Fibroblast of peridontal ligament (primary cell): ENCODE results near the gene AGAP1.
"Not testable (repeated sequence)": the region's sequence is repeated elsewhere in the genome, so short reads cannot be mapped to it uniquely, and the experiment has no call there.

ENCODE experiments used
- DNase-seq: peaks from one replicate; pipeline ENCODE4 v3.0.0-alpha.2; 2010; ENCODE audit errors: extremely low read depth

Gene AGAP1

DNA sequence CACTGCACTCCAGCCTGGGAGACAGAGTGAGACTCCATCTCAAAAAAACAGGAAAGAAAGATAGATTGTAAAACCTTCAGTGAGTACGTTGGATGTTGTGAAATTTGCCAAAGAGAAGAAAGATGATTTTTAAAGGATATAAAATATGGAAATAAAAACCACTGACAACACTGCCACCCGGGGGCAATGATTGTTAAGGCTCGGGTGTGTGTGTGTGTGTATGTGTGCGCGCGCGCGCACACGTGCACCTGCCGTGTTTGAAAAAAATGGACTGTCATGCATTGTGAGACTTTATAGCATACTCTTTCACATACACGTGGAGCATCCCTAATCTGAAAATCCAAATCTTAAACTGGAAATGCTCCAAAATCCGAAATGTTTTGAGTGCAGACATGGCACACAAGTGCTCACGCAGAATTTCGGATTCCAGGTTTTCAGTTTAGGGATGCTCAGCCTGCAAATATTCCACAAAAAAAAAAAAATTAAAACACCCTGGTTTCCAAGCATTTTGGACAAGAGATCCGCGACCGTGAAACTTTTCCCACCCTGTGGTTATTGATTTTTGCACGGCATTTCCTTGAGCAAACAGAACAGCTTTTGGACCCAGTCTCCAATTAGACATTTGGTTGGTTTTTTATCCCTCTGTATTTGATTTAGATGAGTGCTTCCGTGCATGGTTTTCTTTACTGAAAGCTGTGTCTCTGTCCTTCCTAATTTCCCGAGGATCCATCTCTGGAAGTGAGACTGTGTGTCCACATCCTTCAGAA is 269.2 kb downstream of the AGAP1 start:
- no peak for DNase-seq

DNA sequence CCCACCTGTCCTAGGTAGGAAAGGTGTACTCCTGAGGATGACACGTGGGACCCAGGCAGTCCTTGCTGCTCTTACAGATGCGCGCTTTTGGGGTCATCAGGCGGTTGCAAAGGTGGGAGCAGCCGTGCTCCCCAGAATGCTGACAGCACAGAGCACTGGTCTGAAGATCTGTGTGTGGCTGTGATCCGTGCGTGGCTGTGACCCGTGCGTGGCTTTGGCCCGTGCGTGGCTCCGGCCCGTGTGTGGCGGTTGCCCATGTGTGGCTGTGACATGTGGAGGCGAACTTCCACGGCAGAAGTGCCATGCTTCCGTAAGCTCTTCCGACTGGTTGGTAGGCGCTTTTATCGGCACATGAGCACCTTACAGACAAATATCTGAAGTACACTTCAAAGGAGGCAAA is 270.0 kb downstream of the AGAP1 start:
- no peak for DNase-seq

DNA sequence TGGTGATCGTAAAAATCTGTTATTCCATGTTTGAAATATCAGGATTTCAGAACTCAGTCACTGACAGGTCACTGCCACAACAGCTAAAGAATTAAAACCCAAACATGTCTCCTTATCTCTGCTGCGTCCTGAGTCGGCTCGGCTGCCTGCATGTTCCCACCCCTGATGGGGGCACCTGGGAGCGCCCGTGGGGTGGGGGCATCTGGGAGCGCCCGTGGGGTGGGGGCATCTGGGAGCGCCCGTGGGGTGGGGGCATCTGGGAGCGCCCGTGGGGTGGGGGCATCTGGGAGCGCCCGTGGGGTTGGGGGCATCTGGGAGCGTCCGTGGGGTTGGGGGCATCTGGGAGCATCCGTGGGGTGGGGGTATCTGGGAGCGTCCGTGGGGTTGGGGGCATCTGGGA is 270.6 kb downstream of the AGAP1 start:
- not testable (repeated sequence) for DNase-seq

DNA sequence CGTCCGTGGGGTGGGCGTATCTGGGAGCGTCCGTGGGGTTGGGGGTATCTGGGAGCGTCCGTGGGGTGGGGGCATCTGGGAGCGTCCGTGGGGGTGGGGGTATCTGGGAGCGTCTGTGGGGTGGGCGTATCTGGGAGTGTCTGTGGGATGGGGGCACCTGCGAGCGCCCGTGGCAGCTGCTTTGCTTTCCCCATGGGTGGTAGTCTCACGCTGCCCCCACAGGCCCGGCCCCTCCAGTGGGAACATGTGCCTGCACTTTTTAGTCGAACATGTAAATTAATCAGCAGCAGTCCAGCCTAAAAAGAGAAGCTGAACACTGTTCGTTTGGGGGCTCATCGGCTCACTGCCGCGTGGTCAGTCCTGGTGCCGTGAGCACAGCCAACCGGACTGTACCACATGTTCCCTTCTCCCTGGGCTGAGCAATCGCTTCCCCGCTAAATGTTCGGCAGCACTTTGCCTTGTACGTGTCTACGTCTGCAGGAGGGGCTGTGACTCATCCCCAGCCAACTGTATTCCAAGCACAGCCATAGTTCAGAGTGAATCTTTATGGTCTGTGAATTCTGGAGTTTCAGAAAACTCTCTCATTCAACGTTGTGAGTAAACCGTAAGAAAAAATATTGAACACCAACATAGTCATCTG is 271.5 kb downstream of the AGAP1 start:
- peak; percentile 27 for DNase-seq

DNA sequence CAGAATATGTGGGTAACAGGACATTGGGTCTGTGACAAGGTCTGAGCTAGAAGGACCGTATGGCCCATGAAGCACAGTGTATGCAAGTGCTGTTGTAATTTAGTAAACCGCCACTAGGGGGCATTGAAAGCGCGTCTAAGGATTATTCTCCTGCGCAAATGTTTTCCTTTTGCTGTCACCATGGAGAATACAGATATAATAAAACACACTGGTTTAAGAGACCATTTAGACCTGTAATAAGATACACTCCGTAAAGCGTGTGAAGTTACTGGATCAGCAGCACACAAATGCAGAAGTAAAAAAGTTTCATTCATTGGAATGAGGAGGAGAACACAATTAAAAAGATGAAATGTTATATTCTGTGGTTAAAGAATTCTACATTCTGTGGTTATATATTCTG is 272.4 kb downstream of the AGAP1 start:
- DNase-seq, result peak; percentile 91

DNA sequence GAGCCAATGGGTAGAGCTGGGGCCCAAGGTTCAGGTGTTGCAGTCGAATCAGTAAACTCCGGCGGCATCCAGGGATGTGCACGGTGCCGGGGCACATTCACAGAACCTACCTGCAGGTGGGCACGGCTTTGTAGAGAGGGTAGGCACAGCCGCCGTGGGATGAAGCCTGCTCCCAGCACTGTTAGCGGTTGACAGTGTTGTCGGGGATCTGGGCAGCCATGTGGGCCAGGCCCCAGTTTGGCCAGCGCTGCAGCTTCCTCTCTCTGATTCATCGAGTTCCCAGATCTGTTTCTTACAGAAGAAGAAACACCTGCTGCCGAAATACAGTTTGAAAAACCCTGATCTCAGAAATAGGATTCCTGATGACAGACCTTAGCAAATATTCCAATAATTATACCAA is 274.8 kb downstream of the AGAP1 start:
- no peak for DNase-seq

DNA sequence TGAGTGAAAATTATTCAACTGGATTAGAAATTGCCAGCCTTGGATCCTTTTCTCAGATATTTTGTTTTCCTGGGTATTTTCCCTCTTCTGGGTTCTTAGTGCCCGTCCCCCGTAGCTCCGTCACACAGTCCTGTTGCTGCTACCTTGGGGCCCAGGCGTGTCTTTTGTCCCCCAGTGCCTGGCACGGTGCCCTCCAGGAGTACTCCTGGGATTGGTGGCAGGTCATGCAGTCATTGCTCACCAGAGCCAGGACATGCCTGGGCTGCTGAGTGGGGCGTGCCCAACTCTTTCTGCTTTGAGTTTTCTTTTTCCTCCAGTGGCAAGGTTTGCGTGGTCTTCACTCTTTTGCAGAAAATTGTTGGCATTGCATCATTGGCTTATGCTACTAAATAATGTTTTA is 275.2 kb downstream of the AGAP1 start:
- DNase-seq, result no peak

DNA sequence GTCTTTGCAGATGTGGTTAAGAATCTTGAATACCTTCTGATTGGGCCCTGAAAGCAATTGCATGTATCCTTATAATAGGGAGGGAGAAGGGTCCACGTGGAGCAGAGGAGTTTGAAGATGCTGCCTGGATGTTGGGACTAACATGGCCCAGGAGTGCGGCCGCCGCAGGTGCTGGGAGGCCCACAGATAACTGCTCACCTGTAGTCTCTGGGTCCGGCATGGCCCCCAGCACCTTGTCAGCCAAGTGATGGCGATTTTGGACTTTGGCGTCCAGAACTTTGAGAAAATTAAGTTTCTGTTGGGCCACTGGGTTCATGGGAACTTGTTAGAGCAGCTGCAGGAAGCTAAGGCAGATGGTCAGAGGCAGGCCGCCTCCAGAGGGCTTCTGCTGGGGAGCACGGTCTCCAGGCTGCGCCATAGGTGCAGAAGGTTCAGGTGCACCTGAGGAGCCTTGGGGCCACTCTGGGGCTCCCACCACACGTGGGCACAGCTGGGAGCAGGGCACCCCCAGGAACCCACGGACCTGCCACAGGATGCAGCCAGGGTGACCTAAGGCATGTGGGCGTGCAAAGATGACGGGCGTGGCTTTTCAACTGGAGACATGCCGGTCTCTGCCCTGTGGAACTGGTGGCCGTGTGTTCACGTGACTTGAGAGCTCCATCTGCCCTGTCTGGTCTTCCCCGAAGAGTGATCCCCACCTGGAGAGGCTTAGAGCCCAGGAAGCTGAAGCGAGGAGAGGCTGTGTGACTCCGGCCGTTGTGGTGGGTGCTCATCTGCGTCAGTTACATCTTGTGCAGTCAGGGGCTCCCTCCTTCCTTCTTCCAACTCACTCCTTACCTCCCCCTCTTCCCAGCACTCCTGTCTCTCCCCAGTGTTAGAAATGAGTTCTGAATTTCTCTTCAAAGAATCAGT is 277.3 kb downstream of the AGAP1 start:
- no peak for DNase-seq

DNA sequence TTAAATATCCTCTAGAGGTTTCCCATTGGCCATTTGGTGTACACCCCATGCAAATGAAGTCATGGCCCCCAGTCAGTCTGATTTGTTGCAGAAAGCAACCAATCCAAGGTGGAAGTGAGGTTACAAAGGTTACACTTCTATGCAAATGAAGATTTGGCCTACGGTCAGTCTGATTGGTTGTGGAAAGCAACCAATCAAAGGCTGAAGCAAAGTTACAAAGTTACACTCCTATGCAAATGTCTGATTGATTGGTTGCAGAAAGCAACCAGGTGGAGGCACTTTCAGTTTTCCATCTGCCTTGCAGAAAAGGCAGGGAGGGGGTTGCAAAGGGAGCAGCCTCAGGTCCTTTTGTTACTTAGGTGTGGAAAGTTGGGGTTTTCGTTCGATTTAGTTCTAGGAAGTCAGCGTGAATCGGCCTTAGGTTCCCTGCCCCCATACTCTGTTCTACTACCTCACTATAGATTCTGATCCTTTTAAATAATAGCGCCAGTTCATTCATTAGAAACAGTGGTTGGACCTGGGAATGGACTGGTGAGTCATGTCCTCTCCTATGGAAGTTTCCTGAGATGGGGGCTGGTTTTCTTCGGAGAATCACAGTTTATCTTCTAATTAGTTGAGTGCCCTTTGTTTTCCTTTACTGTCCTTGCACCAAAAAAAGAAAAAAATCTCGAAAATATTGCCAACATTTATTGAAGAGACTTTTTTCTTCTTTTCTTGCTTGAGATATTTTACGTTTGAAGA is 279.5 kb downstream of the AGAP1 start:
- DNase-seq, result no peak

DNA sequence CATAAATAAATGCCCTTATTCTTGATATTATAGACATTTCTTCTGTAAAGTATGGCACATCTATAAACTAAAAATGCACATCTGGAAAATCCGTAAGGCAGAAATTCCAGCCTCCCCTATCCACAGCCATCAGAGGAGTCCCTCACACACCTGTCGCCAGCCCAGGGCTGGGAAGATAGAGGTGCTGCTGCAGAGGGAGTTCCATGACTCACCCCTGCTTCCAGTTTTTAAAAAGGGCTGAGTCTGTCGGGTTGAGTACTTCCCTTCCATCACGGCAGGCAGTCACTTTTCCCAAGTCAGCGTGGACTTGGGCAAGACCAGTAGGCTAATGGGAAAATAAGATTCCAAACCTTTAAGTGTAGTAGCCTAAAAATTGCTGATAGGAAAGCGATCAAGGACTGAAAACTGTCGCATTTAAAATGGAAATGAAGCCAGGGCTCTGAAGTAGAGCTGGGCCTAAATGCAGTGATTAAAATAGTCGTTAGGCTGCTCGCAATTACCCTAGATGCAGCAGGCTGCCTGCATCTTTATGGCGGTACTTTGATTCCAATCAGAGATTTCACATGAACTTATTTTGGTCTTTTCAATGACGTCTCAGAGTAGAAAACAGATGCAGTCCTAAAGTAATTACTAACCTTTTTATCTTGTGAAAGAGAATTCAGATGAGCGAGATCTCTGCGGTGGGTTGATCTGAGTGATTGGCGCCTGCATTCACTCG is 280.5 kb downstream of the AGAP1 start:
- no peak for DNase-seq

DNA sequence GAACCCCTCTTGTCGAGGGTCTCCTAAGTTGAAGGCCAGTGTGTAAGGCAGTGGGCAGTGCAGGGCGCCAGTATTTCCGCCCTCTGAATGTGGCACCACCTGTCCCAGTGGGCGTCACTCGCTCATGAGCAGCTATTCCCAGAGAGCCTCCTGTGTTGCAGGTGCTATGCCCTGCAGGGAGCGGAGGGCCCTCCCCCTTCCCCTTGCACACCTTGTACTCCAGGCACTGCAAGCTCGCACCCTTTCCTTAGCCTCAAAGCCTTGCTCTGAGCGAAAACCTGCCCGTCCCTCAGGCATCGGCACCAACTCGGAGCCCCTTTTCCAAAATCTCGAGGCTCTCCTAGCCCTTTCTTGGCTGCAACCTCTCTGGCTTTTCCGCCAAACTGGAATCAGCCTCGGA is 282.7 kb downstream of the AGAP1 start:
- DNase-seq, result no peak

DNA sequence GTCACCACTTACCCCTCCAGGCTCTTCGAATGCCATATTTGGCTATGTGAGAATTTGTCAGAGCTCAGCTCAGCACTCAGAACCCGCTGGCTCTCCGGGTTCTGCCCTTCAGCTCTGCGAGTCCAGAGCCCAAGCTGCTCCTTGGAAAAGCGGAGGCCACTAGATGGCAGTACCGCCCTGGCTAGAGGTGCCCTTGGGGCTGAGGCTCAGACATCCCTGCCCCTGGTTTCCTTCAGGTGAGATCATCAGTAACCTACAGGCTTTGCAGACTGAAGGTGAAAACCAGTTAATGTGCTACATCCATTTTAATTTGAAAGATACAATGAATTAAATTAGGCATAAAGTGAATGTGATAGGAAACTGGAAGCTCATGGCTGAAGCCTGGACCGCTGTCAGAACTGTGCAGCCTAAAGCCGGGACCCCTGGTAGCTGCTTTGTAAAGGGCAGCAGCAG is 285.6 kb downstream of the AGAP1 start:
- peak; percentile 60 for DNase-seq

DNA sequence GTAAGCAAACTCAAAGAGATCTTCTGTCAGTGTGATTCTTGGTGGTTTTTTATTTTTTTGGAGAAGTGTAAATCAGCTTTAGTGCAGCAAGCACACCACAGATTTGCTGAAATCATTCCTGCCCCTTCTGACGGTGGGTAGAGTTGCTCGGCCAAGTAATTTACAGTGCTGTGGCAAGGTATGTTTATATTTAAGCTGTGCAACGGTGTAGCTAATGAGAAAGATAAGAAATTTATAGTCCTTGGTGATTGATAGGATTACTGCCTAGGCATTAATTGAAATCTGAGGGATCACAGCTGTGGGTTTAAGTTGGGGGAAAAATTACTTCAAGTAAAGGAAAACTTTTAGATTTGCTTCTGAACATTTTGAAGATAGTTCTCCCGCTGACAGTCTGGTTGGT is 286.6 kb downstream of the AGAP1 start:
- no peak for DNase-seq

DNA sequence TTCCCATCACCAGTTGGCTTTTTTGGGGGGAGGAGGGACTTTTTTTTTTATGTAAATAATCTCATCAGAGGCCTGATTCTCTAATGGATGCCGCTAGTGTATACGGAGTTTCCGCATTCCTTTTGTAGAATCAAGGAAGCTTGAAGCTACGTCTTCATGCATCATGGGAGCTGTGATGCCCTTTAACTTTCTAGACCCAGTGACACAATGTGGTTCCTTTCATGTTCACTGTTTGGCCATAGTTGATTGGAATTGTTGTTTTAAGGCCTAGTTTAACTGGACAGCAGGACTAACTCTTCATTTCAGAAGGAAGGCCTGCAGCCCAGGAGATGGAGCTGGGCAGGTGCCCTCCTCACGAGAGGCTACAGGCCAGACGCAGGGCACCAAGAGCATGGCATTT is 287.9 kb downstream of the AGAP1 start:
- no peak for DNase-seq

DNA sequence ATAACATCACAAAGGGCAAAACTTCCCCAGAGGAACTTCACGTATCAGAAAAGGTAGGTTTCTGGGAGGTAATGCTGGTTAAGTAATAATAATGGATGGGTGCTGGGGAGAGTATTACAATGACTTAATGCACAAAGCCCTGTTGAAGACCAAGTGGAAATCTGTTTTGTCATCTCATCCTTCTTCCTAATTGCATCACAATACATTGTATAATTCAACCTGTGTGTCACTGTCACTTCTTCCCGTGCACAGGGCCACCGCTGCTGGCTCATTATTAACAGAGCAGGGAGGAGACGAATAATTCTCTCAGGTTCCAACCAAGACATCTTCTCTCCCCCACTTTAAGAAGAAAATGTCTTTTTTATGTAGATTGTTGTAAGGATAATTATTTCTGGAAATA is 290.9 kb downstream of the AGAP1 start:
- DNase-seq, result no peak

DNA sequence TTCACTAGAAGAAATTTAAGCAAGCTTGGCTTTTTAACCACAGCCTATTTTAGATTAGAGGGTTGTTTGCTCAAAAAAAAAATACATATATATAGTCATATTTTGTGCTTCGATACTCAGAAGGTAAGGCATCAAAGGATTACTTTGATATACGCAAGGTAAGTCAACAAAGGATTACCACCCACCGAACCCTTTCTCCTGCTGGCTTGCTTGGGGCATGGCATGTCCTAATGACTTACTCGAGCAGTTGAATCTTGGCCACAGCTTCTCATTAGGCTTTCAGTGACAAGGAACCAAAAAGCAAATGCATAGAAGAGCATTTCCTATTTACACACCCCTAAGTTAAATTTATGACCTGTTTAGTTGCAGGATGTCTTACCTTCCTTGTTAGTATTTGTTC is 295.7 kb downstream of the AGAP1 start:
- DNase-seq, result no peak

DNA sequence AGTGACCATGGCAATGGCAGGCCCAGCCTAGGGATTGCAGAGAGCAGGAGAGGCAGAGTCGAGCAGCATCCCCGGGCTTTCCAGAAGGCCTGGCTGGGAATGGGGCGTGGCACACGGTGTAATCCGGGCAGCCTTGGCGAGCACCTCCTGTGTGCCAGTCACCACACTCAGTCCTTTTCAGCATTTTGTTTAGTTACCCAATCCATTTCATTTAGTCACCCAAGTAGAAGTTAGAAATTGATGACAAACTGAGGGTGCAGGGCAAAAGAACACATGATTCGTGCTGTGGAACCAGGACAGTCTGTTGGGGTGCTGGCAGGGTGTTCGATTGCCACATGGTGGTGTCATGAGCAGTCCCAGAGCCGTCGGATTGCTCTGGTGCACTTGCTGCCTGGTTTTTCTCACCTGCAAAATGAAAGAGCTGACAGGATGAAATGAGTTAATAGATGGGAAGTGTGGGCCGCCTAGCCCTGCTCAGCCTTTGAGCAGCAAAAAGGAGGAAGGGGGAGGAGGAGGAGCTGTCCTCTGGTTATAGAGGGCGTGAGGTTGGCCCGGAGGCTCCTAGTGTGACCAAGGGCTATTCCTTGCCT is 299.4 kb downstream of the AGAP1 start:
- peak; percentile 2 for DNase-seq

DNA sequence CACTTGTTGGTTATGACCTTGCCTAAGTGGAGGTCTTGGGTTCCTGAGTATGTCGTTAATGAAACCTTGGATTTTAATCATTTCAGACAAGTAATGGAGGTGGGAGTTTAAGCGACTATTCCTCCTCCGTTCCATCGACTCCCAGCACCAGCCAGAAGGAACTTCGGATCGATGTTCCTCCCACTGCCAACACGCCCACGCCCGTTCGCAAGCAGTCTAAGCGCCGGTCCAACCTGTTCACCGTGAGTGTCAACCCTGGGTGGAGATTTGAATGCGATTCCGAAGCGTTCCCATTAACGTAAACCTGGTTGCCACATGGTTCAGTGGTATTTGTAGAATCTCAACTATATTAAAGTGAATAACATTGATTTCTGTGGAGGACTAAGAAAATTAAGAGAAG is 305.4 kb downstream of the AGAP1 start:
- no peak for DNase-seq

DNA sequence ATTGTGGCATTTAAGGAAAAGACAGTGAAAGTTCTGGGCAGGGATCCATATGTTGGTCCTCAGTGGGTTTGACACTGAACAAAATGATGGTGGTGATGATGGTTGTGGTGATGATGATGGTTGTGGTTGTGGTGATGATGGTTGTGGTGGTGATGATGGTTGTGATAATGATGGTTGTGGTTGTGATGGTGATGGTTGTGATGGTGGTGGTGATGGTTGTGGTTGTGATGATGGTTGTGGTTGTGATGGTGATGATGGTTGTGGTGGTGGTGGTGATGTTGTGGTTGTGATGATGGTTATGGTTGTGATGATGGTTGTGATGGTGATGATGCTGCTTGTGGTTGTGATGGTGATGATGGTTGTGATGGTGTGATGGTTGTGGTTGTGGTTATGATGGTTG is 308.7 kb downstream of the AGAP1 start:
- no peak for DNase-seq

DNA sequence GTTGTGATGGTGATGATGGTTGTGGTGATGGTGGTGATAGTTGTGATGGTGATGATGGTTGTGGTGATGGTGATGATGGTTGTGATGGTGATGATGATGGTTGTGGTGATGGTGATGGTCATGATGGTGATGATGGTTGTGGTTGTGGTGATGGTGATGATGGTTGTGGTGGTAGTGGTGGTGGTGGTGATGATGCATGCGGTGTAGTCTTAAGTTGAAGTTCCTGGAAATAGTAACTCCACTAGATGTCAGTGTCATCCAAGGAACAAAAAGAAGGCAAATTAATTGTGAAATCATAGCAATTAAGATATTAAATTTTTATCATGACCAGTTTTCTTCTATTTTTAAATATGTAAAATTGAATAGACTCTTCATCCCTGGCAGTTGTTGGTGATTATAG is 309.2 kb downstream of the AGAP1 start:
- peak; percentile 30 for DNase-seq

DNA sequence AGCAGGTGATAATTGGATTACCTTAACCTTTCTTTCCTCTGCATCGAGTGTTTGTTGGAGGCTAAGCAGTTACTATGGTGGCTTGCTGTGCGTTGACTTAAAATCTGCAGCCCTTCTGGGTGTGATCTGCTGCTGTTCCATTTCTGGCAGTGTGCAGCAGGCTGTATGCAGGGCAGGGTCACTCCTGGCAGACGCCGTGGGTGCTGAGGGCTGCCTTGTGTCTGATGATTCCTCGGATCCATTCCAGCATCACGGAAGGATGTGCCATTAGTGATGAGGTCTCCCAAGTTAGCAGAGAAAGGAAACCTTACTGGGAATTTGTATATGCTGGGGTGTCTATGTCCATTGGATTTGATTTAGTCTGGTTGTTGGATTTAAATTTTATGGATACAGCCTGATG is 310.8 kb downstream of the AGAP1 start:
- no peak for DNase-seq
